Activated CD4-positive, alpha-beta T cell treated with anti-CD3 and anti-CD28 coated beads for 1 hour (primary cell): ENCODE measurements around the gene CDK9.

Experiments used
- DNase-seq: peaks from one replicate; pipeline ENCODE4 v3.0.0-alpha.2; 2020

Gene CDK9

DNA sequence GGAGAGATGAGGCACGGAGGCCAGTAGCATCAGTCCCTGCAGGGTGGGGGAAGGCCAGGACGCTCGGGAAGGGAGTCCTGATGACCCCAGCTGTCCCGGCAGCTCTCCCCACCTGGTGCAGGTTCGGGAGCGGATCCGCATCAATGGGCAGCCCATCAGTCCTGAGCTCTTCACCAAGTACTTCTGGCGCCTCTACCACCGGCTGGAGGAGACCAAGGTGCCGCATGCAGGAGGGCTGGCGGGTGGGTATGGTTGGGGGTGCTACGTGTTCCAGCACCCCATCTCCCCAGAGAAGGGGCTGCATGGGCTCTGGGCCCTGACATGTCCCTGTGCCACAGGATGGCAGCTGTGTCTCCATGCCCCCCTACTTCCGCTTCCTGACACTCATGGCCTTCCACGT is 21.0 kb downstream of the CDK9 start:
- no peak for DNase-seq

DNA sequence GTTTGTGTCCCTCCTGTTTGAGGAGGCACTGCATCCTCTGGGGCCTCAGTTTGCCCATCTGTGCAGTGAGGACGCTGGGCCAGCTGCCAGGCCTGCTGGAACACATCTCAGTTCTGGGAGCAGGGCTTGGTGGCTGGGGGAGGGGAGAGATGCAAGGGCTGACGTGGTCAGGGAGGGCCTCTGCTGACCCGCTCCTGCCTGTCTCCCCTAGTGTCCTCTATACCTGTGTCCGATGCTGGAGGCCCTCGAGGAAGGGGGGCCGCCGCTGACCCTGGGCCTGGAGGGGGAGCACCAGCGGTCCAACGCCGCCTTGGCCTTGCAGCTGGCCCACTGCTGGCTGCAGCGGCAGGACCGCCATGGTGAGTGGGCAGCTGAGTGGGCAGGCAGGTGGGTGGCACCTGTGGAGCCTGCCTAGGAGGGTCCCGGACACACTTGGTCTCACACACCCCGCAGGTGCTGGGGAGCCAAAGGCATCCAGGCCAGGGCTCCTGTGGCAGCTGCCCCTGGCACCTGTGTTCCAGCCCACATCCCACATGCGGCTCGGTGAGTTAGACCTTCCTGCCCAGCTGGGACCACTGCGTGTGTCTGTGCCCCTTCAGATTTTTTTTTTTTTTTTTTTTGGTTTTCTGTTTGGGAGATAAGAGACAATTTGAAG is 22.6 kb downstream of the CDK9 start:
- DNase-seq, result no peak

DNA sequence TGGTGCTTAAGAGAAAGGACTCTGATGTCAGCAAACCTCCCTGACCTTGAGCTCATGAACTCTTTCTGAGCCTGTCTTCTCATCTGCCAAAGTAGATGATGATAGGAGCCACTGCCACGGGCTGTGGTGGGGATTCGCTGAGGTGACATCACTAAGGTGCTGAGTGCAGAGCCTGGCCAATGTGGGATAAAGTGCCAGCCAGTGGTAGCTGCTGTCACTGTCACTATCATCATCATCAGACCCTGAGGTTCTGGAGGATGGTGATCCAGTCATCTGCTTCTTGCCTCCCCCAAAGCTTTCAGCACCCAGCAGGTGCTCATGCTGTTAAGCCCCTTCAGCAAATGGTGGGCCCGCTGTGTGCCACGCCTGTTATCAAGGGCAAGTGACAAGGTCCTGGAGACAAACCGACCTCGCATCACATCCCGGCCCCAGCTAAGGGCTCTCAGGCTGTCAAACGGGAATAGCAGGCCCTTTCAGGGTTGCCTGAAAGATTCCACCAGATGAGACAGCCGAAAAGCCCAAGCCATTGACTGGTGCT is 23.2 kb downstream of the CDK9 start:
- DNase-seq, result no peak

DNA sequence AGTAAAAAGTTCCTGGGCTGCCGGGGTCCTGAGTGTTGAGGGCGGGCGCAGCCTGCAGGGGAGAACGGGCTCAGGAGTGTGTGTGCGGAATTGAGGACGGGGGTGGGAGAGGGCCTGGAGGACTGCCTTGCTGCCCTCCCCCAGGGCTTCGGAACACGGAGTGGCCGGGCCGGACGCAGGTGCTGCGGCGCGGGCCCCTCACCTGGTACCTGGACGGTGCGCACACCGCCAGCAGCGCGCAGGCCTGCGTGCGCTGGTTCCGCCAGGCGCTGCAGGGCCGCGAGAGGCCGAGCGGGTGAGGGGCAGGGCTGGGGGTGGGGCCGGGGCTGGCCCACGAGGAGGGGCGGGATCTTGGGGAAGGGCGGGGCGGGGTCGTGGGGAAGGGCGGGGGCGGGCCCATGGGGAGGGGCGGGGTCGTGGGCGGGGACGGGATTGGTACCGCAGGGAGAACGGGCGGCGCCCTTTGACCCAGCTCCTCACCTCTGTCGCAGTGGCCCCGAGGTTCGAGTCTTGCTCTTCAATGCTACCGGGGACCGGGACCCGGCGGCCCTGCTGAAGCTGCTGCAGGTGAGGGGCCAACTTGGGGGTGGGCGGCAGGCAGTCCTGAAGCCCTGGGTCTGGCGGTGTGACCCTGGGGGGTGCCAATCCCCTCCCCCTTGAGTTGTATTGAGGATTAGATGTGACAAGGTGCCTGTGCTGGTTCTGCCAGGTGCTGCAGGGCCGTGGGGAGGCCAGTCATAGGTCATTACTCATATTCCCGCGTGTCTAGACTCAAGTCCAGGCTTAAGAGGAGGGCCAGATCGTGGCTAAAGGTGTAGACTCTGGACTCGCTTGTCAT is 23.9 kb downstream of the CDK9 start:
- DNase-seq, result no peak

DNA sequence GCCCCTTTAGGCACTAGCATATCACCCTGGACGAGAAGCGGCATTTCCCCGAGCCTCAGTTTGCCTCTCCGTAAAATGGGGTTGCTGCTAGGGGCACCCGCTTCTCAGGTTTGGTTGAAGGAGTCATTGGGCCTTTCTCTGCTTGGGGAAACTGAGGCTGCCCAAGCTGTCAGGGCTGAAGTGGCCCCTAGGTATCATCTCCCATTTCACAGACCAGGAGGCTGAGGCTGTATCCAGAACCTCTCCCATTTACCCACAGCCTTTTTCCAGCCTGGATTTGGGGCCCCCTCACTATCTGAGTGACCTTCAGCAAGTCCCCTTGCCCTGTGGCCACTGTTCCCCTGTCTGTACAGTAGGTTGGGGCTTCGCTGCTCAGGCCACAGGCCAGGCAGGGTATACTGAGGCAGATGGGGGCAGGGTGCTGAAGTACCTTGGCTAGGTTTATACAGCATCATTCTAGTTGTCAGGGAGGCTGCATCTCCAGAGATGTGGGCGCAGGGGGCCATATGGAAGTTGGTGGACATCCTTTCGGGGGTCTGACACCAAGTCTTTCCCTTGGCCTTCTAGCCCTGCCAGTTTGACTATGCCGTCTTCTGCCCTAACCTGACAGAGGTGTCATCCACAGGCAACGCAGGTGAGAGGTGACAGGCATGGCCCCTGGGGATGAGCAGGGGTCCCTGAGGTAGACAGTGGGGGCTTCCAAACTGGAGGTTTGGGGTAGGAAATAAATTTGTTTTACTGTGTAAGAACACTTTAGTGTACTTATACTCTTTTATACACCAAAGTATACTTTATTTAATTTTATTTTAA is 24.7 kb downstream of the CDK9 start:
- DNase-seq, result no peak

DNA sequence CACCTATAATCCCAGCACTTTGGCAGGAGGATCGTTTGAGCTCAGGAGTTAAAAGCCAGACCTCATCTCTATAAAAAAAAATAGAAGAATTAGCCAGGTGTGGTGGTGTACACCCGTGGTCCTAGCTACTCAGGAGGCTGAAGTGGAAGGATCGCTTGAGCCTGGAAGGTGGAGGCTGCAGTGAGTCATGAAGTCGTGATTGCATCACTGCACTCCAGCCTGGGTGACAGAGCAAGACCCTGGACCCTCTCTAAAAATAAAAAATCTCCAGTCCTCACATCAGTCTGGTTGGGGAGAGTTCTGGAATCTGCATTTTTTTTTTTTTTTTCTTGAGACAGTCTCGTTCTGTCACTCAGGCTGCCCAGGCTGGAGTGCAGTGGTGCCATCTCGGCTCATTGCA is 26.2 kb downstream of the CDK9 start:
- no peak for DNase-seq

DNA sequence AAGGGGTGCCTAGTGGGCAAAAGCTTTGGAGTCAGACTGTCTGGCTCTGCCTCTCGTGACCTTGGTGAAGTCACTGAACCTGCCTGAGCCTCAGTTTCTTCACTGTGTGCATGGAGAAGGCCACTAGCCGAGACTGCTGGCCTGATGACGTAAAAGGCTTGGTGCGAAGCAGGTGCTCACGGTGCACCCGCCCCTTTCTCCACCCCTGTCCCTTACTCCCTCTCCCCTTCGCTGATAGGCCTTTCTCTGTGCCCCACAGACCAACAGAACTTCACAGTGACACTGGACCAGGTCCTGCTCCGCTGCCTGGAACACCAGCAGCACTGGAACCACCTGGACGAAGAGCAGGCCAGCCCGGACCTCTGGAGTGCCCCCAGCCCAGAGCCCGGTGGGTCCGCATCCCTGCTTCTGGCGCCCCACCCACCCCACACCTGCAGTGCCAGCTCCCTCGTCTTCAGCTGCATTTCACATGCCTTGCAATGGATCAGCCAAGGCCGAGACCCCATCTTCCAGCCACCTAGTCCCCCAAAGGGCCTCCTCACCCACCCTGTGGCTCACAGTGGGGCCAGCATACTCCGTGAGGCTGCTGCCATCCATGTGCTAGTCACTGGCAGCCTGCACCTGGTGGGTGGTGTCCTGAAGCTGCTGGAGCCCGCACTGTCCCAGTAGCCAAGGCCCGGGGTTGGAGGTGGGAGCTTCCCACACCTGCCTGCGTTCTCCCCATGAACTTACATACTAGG is 27.3 kb downstream of the CDK9 start:
- DNase-seq, result no peak

DNA sequence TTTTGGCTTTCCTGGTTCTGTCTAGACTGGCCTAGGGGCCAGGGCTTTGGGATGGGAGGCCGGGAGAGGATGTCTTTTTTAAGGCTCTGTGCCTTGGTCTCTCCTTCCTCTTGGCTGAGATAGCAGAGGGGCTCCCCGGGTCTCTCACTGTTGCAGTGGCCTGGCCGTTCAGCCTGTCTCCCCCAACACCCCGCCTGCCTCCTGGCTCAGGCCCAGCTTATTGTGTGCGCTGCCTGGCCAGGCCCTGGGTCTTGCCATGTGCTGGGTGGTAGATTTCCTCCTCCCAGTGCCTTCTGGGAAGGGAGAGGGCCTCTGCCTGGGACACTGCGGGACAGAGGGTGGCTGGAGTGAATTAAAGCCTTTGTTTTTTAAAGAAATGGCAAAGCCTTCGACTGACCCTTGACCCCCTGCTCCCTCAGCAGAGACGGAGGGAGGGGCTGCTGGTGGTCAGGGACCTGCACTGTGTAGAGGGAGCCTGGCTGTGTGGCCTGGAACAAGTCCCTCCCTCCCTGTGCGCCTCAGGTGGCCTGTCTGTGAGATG is 27.9 kb downstream of the CDK9 start:
- DNase-seq, result no peak

DNA sequence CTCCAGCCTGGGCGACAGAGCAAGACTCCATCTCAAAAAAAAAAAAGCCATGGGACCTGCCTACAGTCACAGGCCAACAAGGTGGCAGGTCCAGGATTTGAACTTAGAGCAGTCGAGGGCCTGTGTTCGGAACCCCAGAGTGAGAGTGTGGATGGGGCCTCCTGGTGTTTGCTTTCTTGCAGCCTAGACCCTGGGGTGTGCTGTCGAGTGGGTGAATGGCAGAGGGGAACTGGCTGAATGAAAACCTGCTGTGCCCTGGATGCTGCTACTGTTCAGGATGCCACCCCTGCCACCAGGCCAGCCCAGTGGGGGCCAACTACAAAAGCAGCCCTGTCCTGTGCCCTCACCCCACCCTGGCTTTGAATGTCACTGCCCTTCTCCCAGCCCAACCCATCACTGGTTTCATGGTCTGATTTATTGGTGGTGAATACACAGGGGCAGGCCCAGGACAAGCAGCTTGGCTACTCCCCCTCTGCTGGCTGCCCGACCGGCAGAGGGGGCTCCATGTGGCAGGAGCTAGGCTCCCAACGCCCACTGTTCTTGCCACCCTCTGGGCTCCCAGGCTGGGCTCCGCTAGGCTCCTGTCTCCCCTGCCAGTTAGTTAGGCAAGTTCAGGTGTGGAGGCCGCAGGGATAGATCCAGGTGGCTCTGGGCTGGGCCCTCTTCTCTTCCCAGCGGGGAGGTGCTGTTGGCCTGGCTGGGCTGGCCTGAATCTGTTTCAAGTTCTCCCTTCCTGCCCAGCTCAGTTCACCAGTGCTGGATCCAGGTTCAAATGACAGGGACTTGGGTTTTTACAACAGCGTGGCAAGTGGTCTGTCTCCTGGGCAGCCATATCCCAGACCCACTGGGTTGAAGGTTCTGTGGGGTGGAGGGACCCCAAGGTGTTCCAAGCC is 29.0 kb downstream of the CDK9 start:
- DNase-seq, result no peak

DNA sequence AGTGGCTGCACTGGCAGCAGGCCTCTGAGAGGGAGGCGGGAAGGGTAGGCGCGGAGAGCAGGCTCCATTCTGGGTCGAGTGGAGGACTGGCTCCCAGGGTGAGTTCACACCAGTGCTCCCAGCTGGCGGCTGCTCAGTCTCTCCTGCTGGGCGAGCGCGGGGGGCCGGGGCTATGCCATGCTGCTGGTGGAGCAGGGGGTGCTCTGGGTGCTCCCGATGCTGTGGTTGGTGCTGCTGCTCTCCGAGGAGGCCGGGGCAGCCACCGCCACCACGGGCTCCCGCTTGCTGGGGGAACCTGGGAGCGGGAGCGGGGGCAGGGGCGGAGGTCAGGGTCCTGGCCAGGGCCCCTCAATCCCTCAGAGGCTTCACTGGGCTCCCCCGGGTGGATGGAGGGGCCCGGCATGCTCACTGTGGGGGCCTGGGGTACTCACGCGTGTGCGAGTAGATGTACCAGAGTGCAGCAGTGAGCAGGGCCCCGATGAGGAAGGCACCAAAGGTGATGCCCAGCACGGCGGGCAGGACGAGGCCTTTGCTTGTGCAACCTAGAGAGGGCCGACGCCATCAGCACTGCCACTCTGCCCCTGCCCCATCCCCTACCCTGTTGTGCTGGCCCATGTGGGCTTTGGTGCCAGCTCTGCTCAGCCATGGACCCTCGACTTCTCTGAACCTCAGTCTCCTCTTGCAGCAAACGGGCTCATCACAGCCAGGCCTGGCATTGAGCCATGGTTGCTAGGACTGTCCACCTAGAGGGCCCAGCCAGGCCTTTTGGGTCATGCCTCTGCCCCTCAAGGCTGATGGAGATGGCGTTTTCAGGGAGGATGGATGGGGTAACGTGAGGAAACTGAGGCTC is 29.9 kb downstream of the CDK9 start:
- DNase-seq, result no peak

DNA sequence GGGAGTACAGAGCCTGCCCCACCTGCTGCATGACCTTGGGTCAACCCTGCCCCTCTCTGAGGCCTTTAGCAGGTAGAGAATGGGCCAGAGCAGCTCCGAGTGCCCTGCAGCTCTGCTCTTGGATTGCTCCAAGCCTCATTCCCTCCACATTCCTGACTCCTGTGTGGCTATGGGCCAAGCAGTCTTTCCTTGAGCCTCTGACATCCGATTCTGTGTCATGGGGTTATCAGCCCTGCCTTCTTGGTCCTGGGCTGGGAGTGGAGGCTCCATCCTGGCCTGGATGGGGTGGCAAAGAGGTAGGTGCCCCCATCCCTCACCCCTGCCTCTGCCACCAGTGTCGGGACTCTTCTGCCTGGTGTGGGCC is 30.5 kb downstream of the CDK9 start:
- DNase-seq, result no peak

DNA sequence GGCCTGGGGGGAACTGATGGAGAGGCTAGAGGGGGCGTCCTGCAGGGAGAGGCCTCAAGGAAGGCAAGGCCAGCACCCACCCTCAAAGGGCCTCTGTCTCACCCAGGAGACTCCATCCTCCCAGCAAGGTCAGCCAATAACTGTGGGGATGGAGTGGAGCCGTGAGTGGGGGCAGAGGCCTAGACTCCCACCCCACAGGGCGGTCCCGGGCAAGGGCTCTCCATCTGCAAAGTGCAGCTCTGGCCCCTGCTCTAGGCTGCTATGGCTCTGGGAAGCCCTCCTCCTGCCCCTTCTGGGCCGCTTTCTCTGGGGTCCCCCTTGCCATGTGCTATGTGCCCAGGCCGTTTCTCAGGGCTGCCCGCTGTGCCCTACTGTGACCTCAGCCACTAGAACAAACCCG is 30.9 kb downstream of the CDK9 start:
- no peak for DNase-seq

DNA sequence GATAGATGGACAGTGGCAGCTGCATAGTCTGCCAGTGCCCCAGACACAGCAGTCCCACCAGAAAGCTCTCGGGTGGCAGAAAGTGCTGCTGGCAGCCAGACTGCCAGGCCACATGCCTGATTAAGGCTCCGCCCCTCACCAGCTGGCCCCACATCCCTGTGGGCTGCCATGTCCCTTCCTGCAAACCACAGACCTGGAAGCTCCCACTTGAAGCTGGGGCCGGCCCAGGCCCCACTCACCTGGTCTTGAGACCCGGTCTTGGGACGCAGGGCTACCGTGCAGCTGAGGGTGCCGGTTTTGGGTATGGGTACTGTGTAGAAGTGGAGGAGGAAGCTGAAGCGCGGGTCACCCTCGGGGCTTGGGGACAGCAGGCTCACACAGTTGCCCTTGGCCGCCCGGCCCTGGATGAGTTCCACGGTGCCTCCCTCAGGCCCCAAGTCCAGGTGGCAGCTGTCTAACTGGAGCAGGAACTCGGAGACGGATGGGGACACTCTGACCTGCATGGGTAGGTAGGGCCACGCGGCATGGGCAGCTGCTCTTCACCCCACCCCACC is 32.1 kb downstream of the CDK9 start:
- DNase-seq, result no peak

DNA sequence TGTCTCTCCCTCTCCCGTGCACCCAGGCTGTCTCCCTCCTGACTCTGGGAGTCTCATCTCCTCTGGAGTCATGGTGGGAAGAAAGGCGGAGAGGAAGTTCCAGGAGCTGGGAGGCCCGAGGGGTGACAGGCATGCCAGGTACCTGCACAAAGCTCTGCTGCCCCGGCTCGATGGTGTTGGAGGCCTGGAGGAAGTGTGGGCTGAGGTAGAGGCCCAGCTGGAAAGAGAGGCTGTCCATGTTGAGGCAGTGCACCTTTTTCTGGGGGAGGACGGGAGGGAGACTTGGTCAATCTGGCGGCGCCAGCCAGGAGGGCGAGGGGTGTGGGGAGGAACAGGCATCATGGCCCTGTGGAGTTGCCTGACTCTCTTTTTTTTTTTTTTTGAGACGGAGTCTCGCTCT is 32.7 kb downstream of the CDK9 start:
- DNase-seq, result no peak

DNA sequence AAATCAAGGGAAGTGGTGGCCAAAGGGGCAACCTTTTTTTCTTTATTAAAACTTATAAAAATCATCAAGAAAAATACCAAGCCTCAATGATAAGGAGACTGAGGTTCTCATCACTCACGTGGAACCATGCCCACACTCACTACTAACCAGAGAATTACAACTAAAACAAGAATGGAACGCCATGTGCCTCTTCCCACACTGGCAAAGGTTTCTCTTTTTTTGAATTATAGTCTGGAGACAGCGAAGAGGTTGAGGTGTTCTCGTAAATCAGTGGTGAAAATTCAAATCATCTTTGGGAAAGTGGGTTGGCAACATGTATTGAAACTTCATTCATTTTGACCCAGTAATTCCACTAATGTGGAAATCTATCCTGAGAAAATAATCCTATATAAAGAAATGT is 36.3 kb downstream of the CDK9 start:
- no peak for DNase-seq

DNA sequence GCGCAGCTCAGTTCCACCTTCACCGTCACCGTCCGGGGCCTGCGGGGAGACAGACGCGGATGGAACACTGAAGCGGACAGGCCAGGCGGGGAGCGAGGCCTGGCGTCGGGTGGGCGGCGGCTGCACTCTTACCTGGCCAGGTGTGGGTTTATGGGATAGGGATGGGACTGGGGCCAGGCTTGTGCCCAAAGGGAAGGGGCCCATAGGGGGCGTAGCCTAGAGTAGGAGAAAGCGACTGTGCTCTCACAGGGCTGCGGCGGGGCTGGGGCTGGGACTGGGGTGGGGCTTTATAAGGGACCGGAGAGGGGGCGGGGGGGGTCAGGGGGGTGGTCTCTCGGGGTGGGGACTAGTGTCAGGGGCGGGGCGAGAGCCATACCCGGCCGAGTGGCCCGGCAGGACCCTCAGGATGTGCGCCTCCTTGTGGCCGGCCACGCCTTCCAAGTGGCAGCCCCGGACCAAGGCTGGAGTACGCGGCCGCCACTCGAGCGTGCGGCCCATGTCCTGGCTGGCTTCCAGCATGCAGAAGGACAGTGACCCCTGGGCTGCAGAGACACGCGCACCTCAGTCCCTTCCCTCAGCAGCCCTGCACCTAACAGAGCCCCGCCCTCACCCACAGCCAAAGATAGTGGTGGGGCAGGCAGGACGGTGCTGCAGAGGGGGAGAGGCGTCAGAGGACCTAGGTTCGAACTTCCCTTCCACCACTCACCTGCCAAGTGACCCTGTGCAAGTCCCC is 39.7 kb downstream of the CDK9 start:
- DNase-seq, result no peak

DNA sequence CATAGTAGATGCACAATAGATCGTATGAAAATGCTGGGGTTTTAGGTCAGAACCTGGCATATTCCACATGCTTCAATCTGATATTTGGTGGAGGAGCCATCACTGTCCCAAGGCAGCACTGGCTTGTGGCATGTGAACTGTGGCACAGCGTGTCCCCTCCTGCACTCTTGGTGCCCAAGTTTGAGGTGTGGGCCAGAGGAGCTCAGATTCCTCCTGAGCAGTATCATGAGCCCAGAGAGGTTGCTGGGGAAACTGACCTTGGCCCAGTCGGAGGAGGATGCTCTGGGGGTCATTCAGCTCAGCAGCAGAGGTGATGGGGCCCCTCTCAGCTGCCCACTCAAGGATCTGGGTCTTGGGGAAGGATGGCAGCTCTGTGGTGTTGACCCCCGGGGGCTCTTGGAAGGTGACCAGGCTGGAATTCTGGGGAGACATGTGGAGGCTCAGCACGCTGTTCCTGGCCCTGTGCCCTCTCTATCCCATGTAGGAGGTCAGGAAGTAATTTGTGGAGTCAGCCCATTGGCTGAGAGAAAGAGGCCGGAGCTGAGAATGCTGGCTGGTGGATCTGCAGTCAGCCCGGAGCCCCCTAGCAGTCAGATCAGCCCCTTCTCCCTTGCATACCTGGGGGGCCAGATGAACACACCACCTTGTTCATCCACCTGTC is 40.5 kb downstream of the CDK9 start:
- no peak for DNase-seq

DNA sequence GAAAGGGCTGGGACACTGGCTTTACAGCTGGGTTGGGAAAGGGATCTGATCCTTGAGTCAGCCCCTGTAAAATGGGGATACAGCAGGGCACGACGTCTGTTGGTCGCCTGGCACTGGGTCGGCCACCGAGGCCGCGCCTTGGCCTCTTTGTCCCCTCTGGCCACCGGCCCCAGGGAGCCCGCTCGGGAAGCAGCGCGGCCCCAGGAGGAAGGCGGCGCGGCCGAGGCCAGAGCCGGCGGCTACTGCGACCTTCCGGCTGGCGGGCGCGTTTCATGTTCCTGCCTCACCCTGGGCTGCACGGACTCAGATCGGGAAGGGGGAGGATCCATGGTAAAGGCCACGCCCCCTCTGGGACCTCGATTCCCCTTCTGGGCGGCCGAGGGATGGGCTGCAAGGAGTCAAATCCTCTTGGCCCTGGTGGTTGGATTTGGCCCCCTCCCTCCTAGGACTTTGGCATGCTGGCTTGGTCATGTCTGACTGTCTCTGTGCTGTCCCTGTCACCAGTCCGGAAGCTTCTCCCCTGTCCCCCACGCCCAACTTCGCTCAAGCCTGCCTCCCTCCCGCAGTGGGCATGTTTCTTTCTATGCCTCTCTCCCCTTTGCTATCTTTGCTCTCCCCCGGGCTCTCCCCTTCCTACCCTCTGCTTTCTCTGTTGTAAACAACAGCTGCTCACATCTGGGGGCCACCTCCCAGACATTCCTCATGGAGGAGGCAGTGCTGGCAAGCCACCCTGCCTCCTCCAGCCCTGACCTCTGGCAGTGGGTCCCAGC is 42.6 kb downstream of the CDK9 start:
- DNase-seq, result no peak
